Right ventricle myocardium inferior (tissue), 1 donor: ENCODE data around the gene VEGFB. TPM values are rescaled to one million over a fixed set of nuclear protein-coding genes. Genes with fewer than 3 reads are reported as not detected.

Experiments used
- ATAC-seq: fragments of 200-7000 bp; cut with Tn5 transposase; one replicate; pipeline ENCODE4 v1.9.1; 2020; ENCODE audit warnings: mild to moderate bottlenecking, moderate library complexity
- DNase-seq: peaks from one replicate; pipeline ENCODE4 v3.0.0; 2021; ENCODE audit errors: missing footprints
- intact Hi-C: fragments of 100-400 bp; cut with DNase I; formaldehyde crosslinking; loops from one replicate; pipeline ENCODE4 v1.11.0; 2022
- total RNA-seq: library from RNA; stranded (reverse); fragmentation: NEBNext Ultra II Directional; extraction: Animal tissue kit (Norgen Biotek cat#: 25700); gene quantifications from one replicate; pipeline ENCODE4 v1.2.1, GENCODE V29; 2021
- donor health status: DM: no; HTN: yes; CAD: no; lungs with severe emphysema.

VEGFB gene
- total RNA-seq, 1 donor from 2014 or later = 272 TPM

DNA sequence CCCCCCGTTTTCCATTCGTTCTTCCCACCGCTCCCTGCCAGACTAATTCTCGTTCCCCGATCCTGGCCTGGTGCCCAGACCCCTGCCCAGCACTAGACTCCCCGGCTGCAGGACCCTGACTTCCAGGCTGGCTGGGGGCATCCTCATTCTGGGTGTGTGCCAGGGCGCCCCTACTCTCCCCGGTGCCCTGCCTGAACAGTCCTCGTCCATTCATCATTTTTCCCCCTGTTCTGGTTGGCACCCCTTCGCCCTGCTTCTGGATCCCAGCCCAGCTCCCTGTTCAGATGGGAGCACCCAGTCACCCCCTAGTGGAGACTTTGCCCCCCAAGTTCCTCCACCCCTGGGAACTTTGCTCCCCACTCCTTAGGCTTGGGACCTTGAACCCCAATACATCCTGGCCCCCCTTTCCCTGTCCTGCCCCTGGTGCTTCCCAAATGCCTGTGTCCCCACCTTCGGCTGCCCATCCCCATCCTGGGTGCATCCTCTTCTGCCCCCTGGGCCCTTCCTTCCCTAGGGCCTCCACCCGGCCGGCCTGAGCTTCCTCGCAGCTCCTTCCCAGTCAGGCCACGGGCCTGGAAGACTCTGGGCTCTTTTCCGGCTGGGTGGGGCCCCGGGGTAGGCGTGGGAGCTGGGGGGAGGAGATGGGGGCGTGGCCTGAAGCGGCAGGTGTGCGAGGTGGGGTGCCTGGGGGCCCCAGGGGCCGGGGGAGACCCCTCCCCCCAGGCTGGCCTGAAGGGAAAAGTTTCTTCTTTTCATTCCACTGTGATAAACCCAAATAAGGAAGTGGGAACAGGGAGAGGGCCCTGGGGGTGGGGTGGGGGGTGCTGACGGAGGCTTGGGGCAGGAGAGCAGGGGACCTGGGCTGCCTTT, 17.9 kb downstream of the VEGFB start:
- DNase-seq = peak; percentile 75
- intact Hi-C loops = loop anchor here (5.0 kb wide), 1 partner anchor 50 kb away; the partner anchor contains the start of gene CATSPERZ
- ATAC-seq = peak; percentile 11

DNA sequence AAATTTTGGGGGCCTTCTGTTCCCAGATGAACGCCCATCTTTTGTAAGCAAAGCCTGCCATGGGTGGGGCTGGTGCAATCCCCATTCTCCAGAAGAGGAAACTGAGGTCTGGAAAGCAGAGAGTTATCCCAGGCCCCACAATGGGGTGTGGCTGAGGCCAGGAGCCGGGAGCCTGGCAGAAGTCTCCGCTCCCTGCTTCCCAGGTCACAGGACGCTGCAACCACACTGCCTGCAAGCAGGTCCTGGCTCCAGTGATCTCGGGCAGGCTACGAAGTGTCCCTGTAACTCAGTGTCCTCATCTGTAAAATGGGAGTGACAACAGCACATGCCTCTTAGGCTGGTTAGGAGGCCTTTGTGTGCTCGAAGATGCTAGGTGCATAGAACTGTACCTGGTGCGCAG, 18.7 kb downstream of the VEGFB start:
- intact Hi-C loops = loop anchor here (5.0 kb wide), 1 partner anchor 49 kb away; the partner anchor contains the start of gene CATSPERZ
- DNase-seq (no peak), ATAC-seq (no peak)

DNA sequence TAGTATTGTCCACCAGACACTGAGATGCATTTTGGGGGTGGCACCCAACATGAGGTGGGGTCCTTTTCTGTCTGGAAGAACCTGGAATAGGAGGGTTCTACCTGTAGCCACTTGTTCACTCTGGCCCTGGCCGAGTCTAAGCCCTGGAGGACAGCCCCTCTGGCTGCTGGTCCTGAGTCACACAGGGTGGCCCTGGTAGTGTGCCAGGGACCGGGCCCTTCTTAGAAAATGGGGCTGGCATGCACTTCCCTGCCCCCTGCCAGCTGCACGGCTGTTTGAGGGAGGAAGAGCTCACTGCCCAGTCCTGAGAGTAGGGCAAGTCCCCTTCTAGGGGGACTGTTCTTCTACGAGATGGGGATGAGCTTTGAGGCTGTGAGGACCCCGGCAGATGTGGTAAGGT, 19.1 kb downstream of the VEGFB start:
- ATAC-seq = no peak
- DNase-seq = peak; percentile 64
- intact Hi-C loops = loop anchor here (5.0 kb wide), 1 partner anchor 49 kb away; the partner anchor contains the start of gene CATSPERZ

DNA sequence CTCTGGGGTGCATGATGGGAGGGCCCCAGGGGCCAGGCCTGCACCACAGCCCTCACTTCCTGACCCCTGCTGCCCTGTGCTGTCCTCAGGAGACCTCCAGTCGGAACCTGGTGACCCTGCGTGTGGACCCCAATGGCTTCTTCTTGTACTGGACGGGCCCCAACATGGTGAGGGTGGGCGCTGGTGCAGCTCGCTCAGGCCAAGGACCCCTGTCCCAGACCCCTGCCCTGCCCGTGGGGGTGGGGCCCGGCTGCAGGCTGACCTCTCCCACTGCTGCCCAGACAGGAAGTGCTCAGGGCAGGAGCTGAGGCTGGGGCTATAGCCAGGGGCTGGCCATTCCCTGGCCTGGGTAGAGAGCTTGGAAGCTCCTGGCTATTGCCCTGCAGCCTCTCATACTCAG, 19.9 kb downstream of the VEGFB start:
- intact Hi-C loops = loop anchor here (5.0 kb wide), 1 partner anchor 48 kb away; the partner anchor contains the start of gene CATSPERZ
- no peak for DNase-seq
- no peak for ATAC-seq

DNA sequence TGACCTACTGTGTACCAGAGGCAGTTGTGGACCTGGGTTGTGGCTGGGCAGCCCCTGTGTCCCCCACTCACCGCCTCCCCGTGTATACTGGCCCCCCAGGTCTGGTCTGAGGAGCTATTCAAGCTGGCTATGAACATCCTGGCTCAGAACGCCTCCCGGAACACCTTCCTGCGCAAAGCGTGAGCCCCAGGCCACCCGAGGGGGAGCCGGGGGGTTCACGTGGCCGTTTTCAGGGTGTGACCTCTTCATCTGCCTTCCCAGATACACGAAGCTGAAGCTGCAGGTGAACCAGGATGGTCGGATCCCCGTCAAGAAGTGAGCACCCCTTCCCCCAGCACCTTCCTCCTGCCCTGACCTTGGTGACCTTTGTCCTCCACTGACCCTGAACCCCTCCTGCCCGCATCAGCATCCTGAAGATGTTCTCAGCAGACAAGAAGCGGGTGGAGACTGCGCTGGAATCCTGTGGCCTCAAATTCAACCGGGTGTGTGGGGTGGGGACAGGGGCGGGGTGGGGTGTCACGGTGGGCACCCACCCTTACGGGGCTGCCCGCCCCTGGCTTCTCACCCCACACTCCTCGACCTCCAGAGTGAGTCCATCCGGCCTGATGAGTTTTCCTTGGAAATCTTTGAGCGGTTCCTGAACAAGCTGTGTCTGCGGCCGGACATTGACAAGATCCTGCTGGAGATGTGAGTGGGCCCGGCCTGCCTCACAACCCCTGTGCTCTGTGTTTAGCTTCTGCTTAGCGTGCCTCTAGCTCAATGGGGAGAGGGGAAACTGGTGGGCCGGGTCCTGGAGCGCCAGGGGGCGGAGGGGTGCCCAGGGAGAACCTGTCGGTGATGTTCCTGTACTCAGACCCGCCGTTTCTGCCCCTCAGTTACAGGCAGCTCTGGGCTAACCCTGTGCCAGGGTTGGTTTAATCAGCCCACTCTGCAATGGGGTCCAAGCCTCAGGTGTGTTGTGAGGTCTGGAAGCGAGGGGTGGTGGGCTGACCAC, 21.0 kb downstream of the VEGFB start:
- DNase-seq (no peak), ATAC-seq (no peak)
- intact Hi-C loops = no loop called here

DNA sequence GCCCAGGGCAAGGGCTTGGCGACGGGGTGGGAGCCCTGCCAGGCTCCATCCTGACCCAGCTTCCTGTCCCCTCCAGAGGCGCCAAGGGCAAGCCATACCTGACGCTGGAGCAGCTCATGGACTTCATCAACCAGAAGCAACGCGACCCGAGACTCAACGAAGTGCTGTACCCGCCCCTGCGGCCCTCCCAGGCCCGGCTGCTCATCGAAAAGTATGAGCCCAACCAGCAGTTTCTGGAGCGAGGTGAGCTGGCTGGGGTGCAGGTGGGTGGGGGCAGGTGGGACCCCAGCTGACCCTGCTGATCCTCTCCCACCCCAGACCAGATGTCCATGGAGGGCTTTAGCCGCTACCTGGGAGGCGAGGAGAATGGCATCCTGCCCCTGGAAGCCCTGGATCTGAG, 21.9 kb downstream of the VEGFB start:
- no peak for ATAC-seq
- intact Hi-C loops = no loop called here
- DNase-seq = no peak

DNA sequence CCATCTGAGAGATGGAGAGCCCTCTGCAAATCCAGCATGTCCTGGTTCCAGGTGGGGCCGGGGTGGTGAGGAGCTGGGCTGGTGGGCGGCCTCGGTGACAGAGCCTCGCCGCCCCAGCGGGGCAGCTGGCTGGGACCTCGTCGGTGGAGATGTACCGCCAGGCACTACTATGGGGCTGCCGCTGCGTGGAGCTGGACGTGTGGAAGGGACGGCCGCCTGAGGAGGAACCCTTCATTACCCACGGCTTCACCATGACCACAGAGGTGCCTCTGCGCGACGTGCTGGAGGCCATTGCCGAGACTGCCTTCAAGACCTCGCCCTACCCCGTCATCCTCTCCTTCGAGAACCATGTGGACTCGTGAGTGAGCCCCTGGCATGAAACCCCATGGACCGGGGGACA, 24.0 kb downstream of the VEGFB start:
- ATAC-seq (no peak), DNase-seq (no peak)
- intact Hi-C loops = no loop called here

DNA sequence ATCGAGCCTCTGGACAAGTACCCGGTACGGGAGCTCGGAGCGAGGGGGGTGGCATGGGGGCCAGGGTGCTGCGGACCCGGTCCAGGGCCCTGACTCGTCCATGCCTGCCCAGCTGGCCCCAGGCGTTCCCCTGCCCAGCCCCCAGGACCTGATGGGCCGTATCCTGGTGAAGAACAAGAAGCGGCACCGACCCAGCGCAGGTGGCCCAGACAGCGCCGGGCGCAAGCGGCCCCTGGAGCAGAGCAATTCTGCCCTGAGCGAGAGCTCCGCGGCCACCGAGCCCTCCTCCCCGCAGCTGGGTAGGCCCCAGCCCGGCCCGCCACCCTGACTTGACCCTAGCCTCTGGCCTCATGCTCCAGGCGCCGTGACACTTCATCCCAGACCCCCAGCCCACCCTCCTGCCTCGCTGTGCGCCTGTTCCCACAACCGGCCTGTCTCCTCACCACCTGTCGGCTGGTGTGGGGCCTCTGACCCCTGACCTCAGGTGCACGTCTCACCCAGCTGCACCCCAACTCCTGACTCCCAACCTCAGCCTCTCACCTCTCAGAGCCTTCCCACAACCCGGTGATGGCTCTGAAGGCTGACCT, 24.7 kb downstream of the VEGFB start:
- intact Hi-C loops = no loop called here
- ATAC-seq (no peak), DNase-seq (peak; percentile 55)

DNA sequence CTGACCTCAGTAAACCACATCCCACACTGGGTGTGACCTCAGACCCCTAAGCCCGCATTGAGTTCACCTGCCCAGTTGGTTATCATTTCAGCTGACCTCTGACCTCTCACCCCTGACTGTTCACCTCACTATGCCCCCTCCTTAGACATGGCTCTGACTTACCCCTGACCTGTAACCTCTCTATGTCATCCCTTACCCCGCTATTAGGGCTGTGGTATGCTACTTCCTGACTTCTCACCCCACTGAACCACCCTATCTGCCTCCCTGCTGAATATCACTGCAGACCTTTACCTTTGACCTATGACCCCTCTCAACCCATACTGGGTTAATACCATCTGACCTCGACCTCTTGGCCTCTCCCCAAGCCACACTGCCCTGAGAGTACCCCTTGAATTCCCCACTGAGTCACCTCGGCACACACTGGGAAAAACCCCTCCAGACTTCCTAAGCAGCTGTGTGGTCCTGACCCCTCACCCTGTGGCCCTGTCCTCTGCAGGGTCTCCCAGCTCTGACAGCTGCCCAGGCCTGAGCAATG, 25.2 kb downstream of the VEGFB start:
- intact Hi-C loops = no loop called here
- DNase-seq = no peak
- no peak for ATAC-seq

DNA sequence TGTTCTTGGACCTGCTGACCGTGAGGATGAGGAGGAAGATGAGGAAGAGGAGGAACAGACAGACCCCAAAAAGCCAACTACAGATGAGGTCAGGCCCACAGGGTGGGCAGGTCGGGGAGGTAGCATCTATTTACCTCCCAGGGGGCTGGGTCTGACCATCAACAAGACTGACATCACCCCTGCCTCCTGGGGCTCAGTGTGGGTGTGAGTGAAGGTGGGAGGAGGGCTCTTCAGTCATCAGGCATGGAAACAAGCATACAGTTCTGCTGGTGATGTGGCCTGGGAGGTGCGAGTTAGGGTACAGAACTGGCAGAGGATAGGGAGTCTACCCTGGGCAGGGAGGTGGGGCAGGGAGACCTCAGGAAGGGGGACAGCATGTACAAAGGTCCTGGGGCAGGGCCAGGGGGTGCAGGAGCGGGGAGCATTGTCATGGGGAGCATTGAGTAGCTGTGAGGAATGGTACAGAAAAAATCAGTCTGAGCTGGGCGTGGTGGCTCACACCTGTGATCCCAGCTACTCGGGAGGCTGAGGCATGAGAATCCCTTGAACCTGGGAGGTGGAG, 25.8 kb downstream of the VEGFB start:
- intact Hi-C loops = no loop called here
- no peak for DNase-seq
- no peak for ATAC-seq

DNA sequence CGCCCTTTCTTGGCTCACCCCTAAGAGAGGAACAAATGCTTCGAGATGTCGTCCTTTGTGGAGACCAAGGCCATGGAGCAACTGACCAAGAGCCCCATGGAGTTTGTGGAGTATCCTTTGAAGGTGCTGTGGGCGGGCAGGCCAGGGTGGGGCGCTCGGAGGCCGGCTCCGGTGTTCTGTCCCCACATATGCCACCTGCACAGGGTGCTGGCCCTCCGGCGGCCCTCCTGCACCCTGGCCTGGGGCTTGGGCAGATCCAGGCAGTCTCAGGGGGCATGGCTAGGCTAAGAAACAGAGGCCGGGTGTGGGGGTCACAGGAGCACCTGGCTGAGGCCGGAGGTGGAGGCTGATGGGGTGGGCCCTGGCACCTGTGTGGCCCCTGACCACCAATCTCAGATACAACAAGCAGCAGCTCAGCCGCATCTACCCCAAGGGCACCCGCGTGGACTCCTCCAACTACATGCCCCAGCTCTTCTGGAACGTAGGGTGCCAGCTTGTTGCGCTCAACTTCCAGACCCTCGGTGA, 27.2 kb downstream of the VEGFB start:
- intact Hi-C loops = no loop called here
- no peak for ATAC-seq
- DNase-seq = no peak

DNA sequence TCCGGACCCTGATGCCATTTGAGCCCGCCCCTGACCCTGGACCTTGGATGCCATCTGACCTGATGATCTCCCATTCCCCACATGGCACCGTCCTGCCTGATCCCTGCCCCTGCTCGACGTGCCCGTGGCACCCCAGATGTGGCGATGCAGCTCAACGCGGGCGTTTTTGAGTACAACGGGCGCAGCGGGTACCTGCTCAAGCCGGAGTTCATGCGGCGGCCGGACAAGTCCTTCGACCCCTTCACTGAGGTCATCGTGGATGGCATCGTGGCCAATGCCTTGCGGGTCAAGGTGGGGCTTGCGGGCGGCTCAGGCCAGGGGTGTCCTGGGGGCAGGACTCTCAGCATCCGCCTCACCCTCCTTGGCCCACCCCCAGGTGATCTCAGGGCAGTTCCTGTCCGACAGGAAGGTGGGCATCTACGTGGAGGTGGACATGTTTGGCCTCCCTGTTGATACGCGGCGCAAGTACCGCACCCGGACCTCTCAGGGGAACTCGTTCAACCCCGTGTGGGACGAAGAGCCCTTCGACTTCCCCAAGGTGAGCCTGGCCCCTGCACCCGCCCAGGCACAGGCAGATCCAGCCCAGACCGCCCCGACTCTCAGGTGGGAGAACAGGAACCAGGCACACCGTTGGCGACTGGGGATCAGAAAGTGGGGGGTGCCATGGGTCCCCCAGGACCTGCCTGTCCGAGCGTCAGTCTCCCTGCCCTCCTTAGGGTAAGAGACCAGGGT, 28.1 kb downstream of the VEGFB start:
- no peak for DNase-seq
- intact Hi-C loops = no loop called here

DNA sequence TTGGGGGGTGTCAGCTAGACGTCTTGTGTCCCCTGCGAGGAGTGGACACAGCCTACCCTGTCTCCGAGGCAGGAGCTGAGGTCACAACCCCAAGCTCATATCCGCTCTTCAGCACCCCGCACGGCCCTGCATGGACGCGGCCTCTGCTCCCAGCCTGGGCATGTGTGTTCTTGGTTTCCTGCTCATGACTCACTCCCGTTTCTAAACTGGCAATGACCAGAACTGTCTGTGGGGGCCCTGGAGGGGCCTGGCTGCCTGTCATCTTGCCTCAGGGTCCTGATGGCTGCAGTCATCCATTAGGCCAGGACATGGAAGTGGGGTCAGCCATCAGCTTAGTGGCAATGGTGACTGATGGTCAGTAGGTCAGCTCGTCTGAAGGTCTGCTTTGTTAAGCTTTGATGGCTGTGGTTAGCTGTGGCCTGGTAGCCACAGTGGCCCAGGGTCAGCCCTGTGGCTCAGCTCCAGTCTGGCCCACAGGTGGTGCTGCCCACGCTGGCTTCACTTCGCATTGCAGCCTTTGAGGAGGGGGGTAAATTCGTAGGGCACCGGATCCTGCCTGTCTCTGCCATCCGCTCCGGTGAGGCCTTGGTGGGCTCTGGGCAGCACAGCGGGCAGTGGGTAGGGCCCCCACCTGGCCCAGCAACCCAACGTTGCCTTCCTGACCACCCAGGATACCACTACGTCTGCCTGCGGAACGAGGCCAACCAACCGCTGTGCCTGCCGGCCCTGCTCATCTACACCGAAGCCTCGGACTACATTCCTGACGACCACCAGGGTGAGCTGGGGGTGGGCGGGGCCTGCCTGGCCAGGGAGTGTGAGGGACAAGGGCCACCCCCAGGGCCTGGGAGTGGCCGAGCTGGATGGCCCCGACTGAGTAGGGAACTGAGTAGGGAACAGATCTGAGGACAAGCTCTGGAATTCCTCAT, 28.9 kb downstream of the VEGFB start:
- intact Hi-C loops = no loop called here
- ATAC-seq = no peak
- no peak for DNase-seq

More for the DNA sequence above, 28.1 kb downstream of the VEGFB start:
- no peak for ATAC-seq

DNA sequence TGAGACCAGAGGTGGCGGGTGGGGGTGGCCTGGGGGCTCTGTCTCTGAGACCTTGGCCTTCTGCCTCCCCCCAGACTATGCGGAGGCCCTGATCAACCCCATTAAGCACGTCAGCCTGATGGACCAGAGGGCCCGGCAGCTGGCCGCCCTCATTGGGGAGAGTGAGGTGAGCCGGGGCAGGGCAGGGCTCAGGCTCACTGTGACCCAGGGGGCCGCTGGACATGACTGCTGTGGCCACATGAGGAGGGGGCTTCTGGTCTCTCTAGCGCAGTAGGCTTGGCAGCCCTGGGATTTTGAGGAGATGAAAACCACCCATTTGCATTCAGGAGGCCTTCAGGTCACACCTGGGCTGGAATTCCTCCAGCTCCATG, 29.5 kb downstream of the VEGFB start:
- intact Hi-C loops = no loop called here
- DNase-seq (no peak), ATAC-seq (no peak)

DNA sequence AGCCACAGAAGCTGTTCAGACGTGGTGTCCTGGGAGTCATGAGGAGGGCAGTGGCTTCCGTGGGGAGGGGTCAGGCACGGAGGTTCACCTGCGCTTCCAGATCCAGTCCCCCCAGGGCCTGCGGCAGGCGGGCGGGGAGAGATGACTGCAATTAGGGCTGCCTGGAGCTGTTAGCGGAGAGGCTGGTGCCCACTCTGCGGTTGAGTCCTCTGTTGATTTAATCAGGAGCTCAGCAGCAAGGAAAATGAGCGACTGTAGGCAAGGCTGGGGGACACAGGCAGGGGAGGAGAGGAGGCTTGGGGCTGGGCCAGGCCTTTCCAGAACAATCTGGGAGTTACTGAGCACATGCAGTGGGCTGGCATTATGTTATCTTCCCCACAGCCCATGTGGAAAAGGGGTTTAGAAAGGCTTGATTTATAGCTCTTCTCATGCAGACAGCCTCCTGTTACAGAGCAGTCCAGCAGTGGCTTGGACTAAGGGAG, 30.0 kb downstream of the VEGFB start:
- DNase-seq = no peak
- ATAC-seq = no peak
- intact Hi-C loops = no loop called here
